GM18498 (cell line): ENCODE results near the gene DCP1A.
A peak's percentile ranks its signal among the peaks of the same experiment; 100 is the strongest.
"Not testable (repeated sequence)": the region's sequence is repeated elsewhere in the genome, so short reads cannot be mapped to it uniquely, and the experiment has no call there.

Experiments used
- ATAC-seq: cut with Tn5 transposase; IDR thresholded peaks from one replicate; pipeline ENCODE4 v1.9.1; 2021; ENCODE audit warnings: mild to moderate bottlenecking, moderate library complexity; ENCODE audit not compliant: unreplicated experiment

DCP1A gene

GRCh38 chr3:53269193-53269592 is 78.2 kb downstream of the DCP1A start:
- ATAC-seq: not testable (repeated sequence)

DNA sequence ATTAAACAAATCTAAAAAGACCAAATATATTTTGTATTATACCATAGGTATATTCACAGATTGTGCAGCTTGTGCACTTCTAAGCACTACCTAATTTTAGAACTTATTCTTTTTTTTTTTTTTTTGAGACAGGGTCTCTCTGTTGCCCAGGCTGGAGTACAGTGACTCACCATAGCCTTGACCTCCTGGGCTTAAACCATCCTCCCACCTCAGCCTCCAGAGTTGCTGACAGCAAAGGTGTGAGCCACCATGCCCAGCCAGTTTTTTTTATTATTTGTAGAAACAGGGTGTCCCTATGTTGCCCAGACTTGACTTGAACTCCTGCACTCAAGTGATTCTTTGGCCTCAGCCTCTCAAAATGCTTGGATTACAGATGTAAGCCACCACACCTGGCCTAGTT is 79.6 kb downstream of the DCP1A start:
- no peak for ATAC-seq

- no peak for ATAC-seq
Observed at GRCh38 chr3:53264718-53265117, 82.6 kb downstream of the DCP1A start.

DNA sequence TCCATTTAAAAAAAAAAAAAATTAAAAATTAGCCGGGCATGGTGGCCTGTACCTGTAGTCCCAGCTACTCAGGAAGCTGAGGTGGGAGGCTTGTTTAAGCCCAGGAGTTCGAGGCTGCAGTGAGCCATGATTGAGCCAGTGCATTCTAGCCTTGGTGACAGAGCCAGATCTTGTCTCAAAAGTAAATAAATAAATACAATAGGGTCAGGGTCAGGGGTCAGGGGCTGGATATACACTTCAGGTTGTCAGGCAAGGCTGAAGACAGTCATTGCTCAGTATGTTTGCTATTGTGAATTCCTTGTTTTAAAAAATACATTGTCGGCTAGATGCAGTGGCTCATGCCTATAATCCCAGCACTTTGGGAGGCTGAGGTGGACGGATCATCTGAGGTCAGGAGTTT is 83.4 kb downstream of the DCP1A start:
- ATAC-seq: no peak

GRCh38 chr3:53261712-53262111 is 85.6 kb downstream of the DCP1A start:
- ATAC-seq: no peak

DNA sequence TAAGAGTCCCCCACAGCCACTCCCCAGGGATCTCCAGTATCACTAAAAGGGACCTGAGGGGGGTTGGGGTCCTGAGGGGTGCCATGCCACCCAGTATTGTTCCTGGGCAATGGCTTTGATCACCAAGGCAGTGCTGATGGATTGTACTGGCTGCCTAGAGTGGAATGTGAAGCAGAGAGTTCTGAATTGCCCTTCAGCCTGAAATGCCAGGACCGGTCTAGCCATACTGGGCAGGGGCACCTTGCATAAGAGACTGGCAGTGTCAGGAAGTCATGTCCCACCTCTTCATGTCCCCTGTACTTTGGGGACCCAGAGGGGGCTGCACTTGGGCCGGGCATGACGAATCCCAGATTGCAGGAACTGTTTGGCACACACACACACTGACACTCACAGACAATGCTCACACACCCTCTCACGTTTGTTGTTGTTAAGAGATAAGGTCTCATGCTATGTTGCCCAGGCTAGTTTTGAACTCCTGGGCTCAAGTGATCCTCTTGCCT is 87.0 kb downstream of the DCP1A start:
- no peak for ATAC-seq

DNA sequence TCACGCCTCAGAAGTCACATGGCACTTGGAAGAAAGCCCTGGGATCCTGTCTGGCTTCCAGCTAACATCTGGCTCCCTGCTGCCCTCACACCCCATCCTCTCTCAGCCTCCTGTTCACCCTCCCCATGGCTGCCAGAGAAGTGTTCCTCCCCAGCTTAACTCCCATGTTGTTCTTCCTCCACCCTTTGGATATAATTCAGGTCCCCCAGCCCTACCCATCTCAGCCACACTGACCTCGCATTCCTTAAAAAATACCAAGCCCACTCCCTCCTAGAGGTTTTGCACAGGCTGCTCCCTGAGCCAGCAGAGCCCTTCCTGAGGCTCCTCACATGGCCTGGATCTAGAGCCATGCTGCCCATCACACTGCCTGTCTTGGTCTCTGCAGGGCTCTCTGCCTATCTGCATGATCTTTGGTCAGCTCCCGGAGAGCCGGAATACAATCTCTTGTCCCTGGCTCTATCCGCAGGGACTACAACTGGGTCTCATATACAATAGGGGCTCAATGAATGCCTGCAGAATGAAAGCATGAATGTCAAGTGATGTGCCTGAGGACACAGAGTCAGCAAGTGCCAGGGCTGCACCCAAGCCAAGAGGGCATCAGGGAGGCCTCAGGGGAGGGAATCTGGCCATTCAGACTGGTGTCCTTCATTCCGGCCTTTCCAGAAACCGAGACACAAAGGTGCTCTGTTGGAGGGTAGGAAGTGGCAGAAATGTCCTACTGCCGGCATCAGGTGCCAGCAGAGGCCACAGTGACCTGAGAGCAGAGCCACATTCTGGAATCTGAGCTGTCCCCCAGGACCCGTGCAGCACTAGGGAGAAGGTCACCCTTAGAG is 87.7 kb downstream of the DCP1A start:
- no peak for ATAC-seq

- ATAC-seq: no peak
Observed at GRCh38 chr3:53258600-53259426, 88.5 kb downstream of the DCP1A start.

DNA sequence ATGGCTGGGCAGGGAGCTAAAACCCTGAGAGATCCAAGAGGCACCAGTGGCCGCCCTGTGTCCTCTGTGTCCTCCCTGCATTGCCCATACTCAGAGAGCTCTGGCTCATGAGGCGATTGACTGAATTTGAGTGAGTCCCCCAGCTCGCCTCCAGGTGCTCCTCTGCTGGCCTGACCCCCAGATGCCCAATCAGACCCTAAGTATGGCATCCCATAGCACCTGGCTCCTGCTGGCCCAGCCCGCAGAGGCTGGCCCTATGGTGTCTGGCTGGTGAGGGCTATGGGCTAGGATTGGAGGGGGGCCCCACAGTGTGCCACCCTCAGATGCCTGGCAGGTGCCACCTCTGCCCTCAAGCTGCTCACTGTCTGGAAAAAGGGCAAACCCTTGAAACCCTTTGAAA is 89.9 kb downstream of the DCP1A start:
- ATAC-seq: no peak

GRCh38 chr3:53256704-53257055 is 90.7 kb downstream of the DCP1A start:
- ATAC-seq: no peak

- ATAC-seq: peak; percentile 63
Observed at GRCh38 chr3:53255775-53256703, 91.3 kb downstream of the DCP1A start, which contains the start of gene TKT. TSS of gene TKT (minus strand) at chr3:53256022. CDS start at chr3:53255942, 80 bp downstream.

DNA sequence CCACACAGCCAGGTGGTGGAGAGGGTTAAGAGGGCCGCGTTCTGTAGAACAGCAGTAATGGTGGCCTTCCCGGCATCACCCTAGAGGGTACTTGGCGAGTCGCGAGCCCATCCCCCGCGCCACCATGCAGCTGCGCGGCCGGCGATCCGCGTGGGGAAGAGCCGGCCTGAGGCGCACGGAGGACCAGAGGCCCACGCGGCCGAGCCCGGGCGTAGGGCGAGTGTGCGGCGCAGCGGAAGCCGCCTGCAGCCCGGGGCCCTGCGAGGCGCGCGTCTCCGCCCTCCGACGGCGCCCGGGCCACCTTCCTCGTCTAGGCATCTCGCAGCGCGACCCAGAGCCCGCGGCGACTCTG is 91.9 kb downstream of the DCP1A start:
- ATAC-seq: peak; percentile 50

- peak; percentile 44 for ATAC-seq
Observed at GRCh38 chr3:53254509-53255422, 92.6 kb downstream of the DCP1A start.

DNA sequence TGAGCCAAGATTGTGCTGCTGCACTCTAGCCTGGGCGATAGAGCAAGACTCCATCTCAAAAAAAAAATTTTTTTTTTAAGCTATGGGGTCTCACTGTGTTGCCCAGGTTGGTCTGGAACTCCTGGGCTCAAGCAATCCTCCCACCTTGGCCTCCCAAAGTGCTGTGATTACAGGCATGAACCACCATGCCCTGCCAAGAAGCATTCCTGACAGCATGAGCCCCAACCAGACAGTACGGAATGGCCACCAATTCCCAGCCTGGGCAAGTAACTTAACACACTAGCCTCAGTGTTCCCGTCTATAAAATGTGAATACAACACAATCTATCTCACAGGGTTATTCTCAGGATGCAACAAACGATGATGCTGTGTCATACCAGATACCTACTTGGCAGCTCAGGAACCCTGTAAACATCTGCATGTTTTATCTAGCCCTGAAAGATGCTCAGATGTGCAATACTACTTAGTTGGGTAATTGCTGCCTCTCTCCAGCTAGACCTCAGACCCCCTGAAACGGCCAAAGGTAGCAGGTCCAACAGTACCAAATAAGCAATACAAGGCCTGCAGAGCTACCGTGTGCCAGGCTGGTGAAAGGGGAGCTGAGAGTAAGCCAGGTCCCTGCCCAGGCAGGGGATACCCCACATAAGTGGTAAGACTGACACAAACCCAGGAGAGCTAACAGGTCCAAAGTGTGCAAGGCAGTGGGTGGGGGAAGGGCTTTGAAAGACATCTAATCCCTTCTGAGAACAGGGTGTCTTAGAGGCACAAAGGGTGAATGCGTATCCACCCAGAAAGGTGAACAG is 93.4 kb downstream of the DCP1A start:
- no peak for ATAC-seq

GRCh38 chr3:53252947-53253322 is 94.4 kb downstream of the DCP1A start:
- ATAC-seq: not testable (repeated sequence)

GRCh38 chr3:53252096-53252946 is 95.0 kb downstream of the DCP1A start:
- ATAC-seq: no peak

GRCh38 chr3:53250881-53251605 is 96.3 kb downstream of the DCP1A start:
- ATAC-seq: no peak
